Caco-2 (cell line): ENCODE results near the gene CNPY4. TPM values are rescaled to one million over a fixed set of nuclear protein-coding genes. Genes with fewer than 3 reads are reported as not detected.

Experiments
- BruUV-seq: library from RNA; stranded (reverse); fragments of 400-500 nt; replicated peaks from 2 replicates; lab custom pipeline; 2021; lab: Mats Ljungman, UMichigan
- CTCF ChIA-PET: fragments of 300-600 bp; sonication (Branson Sonifier 250); formaldehyde crosslinking; loops from one replicate; lab custom pipeline; 2022; ENCODE audit warnings: antibody characterized with exemption; lab: Charles Lee
- POLR2A ChIA-PET: fragments of 300-600 bp; sonication (Branson Sonifier 250); formaldehyde crosslinking; loops from one replicate; lab custom pipeline; 2022; ENCODE audit warnings: antibody characterized with exemption; lab: Charles Lee
- DNase-seq, 2 experiments: peaks; one replicate each; pipeline versions ENCODE4 v3.0.0 to v3.0.0-alpha.2; 2020 to 2022
- H3K27me3 ChIP-seq: replicated peaks from 2 replicates; pipeline ENCODE4 v1.6.0; 2011; ENCODE audit warnings: low read length; ENCODE audit not compliant: control insufficient read depth, insufficient read depth
- H3K36me3 ChIP-seq: 2 replicates; pipeline ENCODE4 v1.5.1; 2011; ENCODE audit warnings: low read length; ENCODE audit not compliant: control insufficient read depth, insufficient read depth
- H3K4me1 ChIP-seq: fragments of 250-450 bp; sonication (Bioruptor Pico); 2 replicates; pipeline ENCODE4 v1.5.1; 2020; ENCODE audit warnings: mild to moderate bottlenecking
- H3K4me3 ChIP-seq: 2 replicates; pipeline ENCODE4 v1.5.1; 2011; ENCODE audit warnings: low read depth, mild to moderate bottlenecking, control low read depth, low read length
- H3K9me3 ChIP-seq: fragments of 250-450 bp; sonication (Bioruptor Pico); 2 replicates; pipeline ENCODE4 v1.5.1; 2020; ENCODE audit warnings: mild to moderate bottlenecking, moderate library complexity
- H3K27ac Mint-ChIP-seq: one replicate; pipeline ENCODE4 v1.8.0; 2022; ENCODE audit warnings: mixed read lengths; ENCODE audit not compliant: unreplicated experiment
- H3K27me3 Mint-ChIP-seq: one replicate; pipeline ENCODE4 v1.8.0; 2022; ENCODE audit warnings: mixed read lengths; ENCODE audit not compliant: insufficient read depth, unreplicated experiment
- H3K36me3 Mint-ChIP-seq: one replicate; pipeline ENCODE4 v1.8.0; 2022; ENCODE audit warnings: mild to moderate bottlenecking, mixed read lengths; ENCODE audit not compliant: insufficient read depth, unreplicated experiment
- H3K4me1 Mint-ChIP-seq: one replicate; pipeline ENCODE4 v1.8.0; 2022; ENCODE audit warnings: low read depth, mixed read lengths; ENCODE audit not compliant: unreplicated experiment
- H3K4me3 Mint-ChIP-seq: one replicate; pipeline ENCODE4 v1.8.0; 2022; ENCODE audit warnings: mild to moderate bottlenecking, moderate library complexity, mixed read lengths; ENCODE audit not compliant: unreplicated experiment
- H3K9me3 Mint-ChIP-seq: one replicate; pipeline ENCODE4 v1.8.0; 2022; ENCODE audit warnings: mixed read lengths; ENCODE audit not compliant: unreplicated experiment
- intact Hi-C: fragments of 100-400 bp; cut with micrococcal nuclease; formaldehyde crosslinking; loops from one replicate; pipeline ENCODE4 v1.10.0; 2022; ENCODE audit not compliant: unreplicated experiment
- total RNA-seq: library from RNA; stranded (reverse); gene quantifications from 2 replicates; pipeline ENCODE4 v1.2.3, GENCODE V29; 2022
- TF ChIP-seq, protein P1 (sequence below), 2 experiments: fragments of 200-600 bp in 1 of 2; IDR thresholded peaks; 1 replicate in 1 of 2; 2 replicates in 1 of 2; pipeline versions ENCODE4 v1.5.1 to v1.8.0; 2011 to 2022; ENCODE audit warnings: antibody characterized with exemption in 1 of 2, control low read depth in 1 of 2, inconsistent platforms in 1 of 2, low read depth in 1 of 2, low read length in 1 of 2, mild to moderate bottlenecking in 1 of 2, moderate library complexity in 1 of 2; ENCODE audit not compliant: insufficient read depth in 1 of 2, severe bottlenecking in 1 of 2, unreplicated experiment in 1 of 2

CNPY4 gene
- total RNA-seq, 1 experiment from 2014 or later, result 10.1 TPM

DNA sequence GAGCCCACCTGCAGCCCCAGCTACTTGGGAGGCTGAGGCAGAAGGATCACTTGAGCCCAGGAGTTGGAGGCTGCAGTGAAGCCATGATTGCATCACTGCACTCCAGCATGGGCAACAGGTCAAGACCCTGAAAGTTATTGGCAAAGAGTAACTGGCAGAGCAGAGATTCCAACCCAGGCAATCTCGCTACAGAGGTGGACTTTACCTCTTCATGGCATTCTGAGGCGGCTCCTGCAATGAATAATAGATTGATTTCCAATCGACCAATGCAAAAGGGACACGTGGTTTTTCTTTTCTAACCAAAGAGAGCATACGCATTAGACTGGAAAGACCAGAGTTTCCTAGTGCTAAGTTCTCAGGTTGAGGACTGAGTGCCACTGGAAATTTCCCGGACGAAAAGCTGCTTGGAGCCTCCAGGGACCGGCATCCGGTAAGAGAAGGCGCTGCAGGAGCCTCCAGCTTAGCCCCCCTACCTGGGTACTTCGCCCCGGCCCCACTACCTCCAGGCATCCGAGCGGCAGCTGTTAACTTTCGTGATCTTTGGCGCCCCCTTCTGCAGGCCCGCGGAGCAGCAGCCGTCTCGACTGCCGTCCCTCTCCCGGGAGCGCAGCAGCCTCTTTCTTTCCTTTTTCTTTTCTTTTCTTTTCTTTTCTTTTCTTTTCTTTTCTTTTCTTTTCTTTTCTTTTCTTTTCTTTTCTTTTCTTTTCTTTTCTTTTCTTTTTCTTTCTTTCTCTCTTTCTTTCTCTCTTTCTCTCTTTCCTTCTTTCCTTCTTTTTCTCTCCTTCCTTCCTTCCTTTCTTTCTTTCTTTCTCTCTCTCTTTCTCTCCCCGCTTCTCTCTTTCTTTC, 11.4 kb downstream of the CNPY4 start:
- H3K9me3 ChIP-seq, result no peaks in the 10 kb centered on the region
- DNase-seq, result peak; percentile 76 to 86
- no TSS peak for BruUV-seq
- H3K36me3 ChIP-seq, result no peaks in the 10 kb centered on the region
- no peaks in the 10 kb centered on the region for H3K27me3 Mint-ChIP-seq
- ChIA-PET CTCF (interaction anchor here (0.6 to 1.5 kb wide), 7 partner anchors 18 to 151 kb away, joined by 3 to 8 read pairs (median 5); partner anchors contain the start of genes AP4M1, LAMTOR4 and MCM7), POLR2A (interaction anchor here (1.1 kb wide), 1 partner anchor 29 kb away, joined by 7 read pairs; the partner anchor contains the start of gene AP4M1)
- peak overlapping the region; percentile 60 for H3K4me3 Mint-ChIP-seq
- H3K9me3 Mint-ChIP-seq, result no peaks in the 10 kb centered on the region
- TF ChIP-seq, protein P1, sequence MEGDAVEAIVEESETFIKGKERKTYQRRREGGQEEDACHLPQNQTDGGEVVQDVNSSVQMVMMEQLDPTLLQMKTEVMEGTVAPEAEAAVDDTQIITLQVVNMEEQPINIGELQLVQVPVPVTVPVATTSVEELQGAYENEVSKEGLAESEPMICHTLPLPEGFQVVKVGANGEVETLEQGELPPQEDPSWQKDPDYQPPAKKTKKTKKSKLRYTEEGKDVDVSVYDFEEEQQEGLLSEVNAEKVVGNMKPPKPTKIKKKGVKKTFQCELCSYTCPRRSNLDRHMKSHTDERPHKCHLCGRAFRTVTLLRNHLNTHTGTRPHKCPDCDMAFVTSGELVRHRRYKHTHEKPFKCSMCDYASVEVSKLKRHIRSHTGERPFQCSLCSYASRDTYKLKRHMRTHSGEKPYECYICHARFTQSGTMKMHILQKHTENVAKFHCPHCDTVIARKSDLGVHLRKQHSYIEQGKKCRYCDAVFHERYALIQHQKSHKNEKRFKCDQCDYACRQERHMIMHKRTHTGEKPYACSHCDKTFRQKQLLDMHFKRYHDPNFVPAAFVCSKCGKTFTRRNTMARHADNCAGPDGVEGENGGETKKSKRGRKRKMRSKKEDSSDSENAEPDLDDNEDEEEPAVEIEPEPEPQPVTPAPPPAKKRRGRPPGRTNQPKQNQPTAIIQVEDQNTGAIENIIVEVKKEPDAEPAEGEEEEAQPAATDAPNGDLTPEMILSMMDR (IDR thresholded peaks at IDR 0.05; ENCODE audit: insufficient read depth in 1 of 2, low read depth in 1 of 2, low read length in 1 of 2, severe bottlenecking in 1 of 2, unreplicated experiment in 1 of 2), result peak; percentile 79 to 93
- intact Hi-C loops, result no loop called here
- H3K27ac Mint-ChIP-seq, result no peak overlapping the region
- peaks cover 8% of the 10 kb centered on the region; the same call in 1 of the 2 replicates for H3K4me1 ChIP-seq
- peaks cover 18% of the 10 kb centered on the region for H3K4me1 Mint-ChIP-seq
- H3K27me3 ChIP-seq, result no peaks in the 10 kb centered on the region
- H3K36me3 Mint-ChIP-seq, result peaks cover 19% of the 10 kb centered on the region
- no peak overlapping the region for H3K4me3 ChIP-seq

DNA sequence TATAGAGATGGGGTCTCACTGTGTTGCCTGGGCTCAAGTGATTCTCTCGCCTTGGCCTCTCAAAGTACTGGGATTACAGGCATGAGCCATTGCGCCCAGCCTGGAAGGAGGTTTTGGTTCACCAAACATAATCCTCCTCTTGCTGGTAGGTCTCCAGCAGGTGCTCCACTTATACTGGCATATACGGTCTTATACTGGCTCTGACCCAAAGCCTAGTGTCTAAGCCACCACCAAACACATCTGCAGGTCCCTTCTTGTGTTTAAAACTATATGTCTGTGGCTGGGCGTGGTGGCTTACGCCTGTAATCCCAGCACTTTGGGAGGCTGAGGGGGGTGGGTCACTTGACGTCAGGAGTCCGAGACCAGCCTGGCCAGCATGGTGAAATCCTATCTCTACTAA, 12.7 kb downstream of the CNPY4 start:
- peaks cover 17% of the 10 kb centered on the region for H3K4me1 Mint-ChIP-seq
- H3K4me3 ChIP-seq, result no peak overlapping the region
- intact Hi-C loops, result loop anchor here (1.0 kb wide), 1 partner anchor 85 kb away; no protein-coding TSS in a partner anchor
- BruUV-seq, result no TSS peak
- H3K9me3 Mint-ChIP-seq, result no peaks in the 10 kb centered on the region
- H3K4me1 ChIP-seq, result peaks cover 7% of the 10 kb centered on the region; the same call in 1 of the 2 replicates
- no peak for DNase-seq
- POLR2A ChIA-PET, result no interaction called here
- no peaks in the 10 kb centered on the region for H3K27me3 Mint-ChIP-seq
- no peak overlapping the region for H3K27ac Mint-ChIP-seq
- TF ChIP-seq, protein P1 (IDR thresholded peaks at IDR 0.05; ENCODE audit: insufficient read depth in 1 of 2, low read depth in 1 of 2, low read length in 1 of 2, severe bottlenecking in 1 of 2, unreplicated experiment in 1 of 2), result no peak
- peaks cover 10% of the 10 kb centered on the region for H3K36me3 Mint-ChIP-seq
- no peaks in the 10 kb centered on the region for H3K27me3 ChIP-seq
- CTCF ChIA-PET, result interaction anchor here (0.6 to 2.3 kb wide), 10 partner anchors 16 to 454 kb away, joined by 3 to 13 read pairs (median 4); partner anchors contain the start of genes AP4M1, FBXO24, GPC2 and LAMTOR4
- no peaks in the 10 kb centered on the region for H3K36me3 ChIP-seq
- no peaks in the 10 kb centered on the region for H3K9me3 ChIP-seq
- no peak overlapping the region for H3K4me3 Mint-ChIP-seq

DNA sequence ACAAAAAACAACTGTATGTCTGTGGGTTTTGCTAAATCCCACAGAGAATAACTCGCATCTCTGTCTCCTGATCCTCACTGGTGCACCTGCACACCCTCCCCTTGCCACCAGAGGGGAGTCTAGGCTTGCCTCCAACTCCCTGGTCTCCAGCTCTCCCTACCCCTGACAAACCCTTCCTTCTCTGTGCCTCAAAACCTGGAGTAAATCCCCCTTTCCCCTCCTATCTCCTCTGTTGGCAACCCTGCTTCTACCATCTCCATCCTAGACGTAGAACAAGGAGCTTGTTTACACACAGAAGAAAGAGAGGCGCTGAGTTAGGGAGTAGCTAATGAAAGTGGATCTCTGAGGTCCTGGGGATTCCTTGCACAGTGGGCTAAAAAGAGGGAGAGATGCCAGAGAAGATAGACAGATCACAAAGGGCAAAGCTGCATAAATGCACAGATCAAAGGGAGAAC, 13.3 kb downstream of the CNPY4 start:
- CTCF ChIA-PET, result interaction anchor here (0.6 to 2.3 kb wide), 12 partner anchors 16 to 453 kb away, joined by 3 to 13 read pairs (median 4); partner anchors contain the start of genes AP4M1, FBXO24, GPC2 and LAMTOR4
- Histone ChIP-seq H3K9me3 (no peaks in the 10 kb centered on the region), H3K27me3 (no peaks in the 10 kb centered on the region), H3K36me3 (no peaks in the 10 kb centered on the region), H3K4me1 (peaks cover 7% of the 10 kb centered on the region; the same call in 1 of the 2 replicates), H3K4me3 (no peak overlapping the region)
- no TSS peak for BruUV-seq
- Mint-ChIP-seq H3K4me3 (no peak overlapping the region), H3K9me3 (no peaks in the 10 kb centered on the region), H3K36me3 (peaks cover 8% of the 10 kb centered on the region), H3K27ac (no peak overlapping the region), H3K4me1 (peaks cover 17% of the 10 kb centered on the region), H3K27me3 (no peaks in the 10 kb centered on the region)
- TF ChIP-seq, protein P1 (IDR thresholded peaks at IDR 0.05; ENCODE audit: insufficient read depth in 1 of 2, low read depth in 1 of 2, low read length in 1 of 2, severe bottlenecking in 1 of 2, unreplicated experiment in 1 of 2), result peak; percentile 91 to 95
- DNase-seq, result peak; percentile 77 to 80
- POLR2A ChIA-PET, result no interaction called here
- intact Hi-C loops, result loop anchor here (1.0 kb wide), 1 partner anchor 85 kb away; no protein-coding TSS in a partner anchor
